ENCODE data around the gene NEB.
"Not testable (repeated sequence)": the region's sequence is repeated elsewhere in the genome, so short reads cannot be mapped to it uniquely, and the experiment has no call there.

DNA sequence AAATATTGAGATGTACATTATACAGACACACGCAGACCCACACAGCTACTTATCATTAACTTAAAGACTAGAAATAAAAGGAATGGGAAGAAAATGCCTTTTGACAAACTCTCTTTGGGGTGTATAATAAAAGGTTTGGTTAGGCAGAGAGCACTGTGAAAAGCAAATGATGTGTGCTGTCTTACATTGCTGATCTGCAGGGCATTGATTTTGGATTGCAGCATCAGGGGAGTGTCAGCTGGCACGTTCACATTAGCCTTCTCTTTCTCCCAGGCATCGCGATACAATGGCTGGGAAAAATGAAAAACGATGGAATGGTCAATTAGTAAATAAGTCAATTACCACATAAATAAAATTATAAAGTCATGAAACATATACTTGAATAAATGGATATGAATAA, 131.9 kb downstream of the NEB start:
- TF ChIP-seq, protein P1, sequence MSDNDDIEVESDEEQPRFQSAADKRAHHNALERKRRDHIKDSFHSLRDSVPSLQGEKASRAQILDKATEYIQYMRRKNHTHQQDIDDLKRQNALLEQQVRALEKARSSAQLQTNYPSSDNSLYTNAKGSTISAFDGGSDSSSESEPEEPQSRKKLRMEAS (IDR thresholded peaks at IDR 0.05): not testable (repeated sequence)
- not testable (repeated sequence) for TF ChIP-seq NFE2L2 (conservative IDR thresholded peaks at IDR 0.05; ENCODE audit: low read length); CHD4 (IDR thresholded peaks at IDR 0.05; ENCODE audit: borderline replicate concordance); RFX5 (IDR thresholded peaks at IDR 0.05); CHD2 (IDR thresholded peaks at IDR 0.05; ENCODE audit: low read length, partially characterized antibody); CBX8 (IDR thresholded peaks at IDR 0.05)
- TF ChIP-seq, protein P2, sequence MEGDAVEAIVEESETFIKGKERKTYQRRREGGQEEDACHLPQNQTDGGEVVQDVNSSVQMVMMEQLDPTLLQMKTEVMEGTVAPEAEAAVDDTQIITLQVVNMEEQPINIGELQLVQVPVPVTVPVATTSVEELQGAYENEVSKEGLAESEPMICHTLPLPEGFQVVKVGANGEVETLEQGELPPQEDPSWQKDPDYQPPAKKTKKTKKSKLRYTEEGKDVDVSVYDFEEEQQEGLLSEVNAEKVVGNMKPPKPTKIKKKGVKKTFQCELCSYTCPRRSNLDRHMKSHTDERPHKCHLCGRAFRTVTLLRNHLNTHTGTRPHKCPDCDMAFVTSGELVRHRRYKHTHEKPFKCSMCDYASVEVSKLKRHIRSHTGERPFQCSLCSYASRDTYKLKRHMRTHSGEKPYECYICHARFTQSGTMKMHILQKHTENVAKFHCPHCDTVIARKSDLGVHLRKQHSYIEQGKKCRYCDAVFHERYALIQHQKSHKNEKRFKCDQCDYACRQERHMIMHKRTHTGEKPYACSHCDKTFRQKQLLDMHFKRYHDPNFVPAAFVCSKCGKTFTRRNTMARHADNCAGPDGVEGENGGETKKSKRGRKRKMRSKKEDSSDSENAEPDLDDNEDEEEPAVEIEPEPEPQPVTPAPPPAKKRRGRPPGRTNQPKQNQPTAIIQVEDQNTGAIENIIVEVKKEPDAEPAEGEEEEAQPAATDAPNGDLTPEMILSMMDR (IDR thresholded peaks at IDR 0.05): not testable (repeated sequence)
